ENCODE results near the gene OTOGL.

GRCh38 chr12:80170915-80171314, 71.6 kb downstream of the OTOGL start:
- no peak for TF ChIP-seq CTCF (tag by site-specific recombination; IDR thresholded peaks at IDR 0.05)
- TF ChIP-seq OVOL3 (tag by site-specific recombination; IDR thresholded peaks at IDR 0.05): no peak
- TF ChIP-seq ZNF639 (tag by site-specific recombination; IDR thresholded peaks at IDR 0.05): no peak
- TF ChIP-seq ZNF449 (tag by site-specific recombination; IDR thresholded peaks at IDR 0.05): no peak
- TF ChIP-seq REPIN1 (tag by site-specific recombination; IDR thresholded peaks at IDR 0.05; ENCODE audit: low read depth): no peak
- TF ChIP-seq OSR2 (tag by site-specific recombination; IDR thresholded peaks at IDR 0.05): no peak
- no peak for TF ChIP-seq ZNF701 (tag by site-specific recombination; IDR thresholded peaks at IDR 0.05)
- no peak for TF ChIP-seq ZNF555 (tag by site-specific recombination; conservative IDR thresholded peaks at IDR 0.05)
- no peak for TF ChIP-seq ZNF785 (tag by site-specific recombination; IDR thresholded peaks at IDR 0.05)
- TF ChIP-seq ZNF324 (tag by site-specific recombination; IDR thresholded peaks at IDR 0.05): no peak
- TF ChIP-seq ZBTB8A (tag by site-specific recombination; IDR thresholded peaks at IDR 0.05): no peak
- no peak for TF ChIP-seq PATZ1 (tag by site-specific recombination; IDR thresholded peaks at IDR 0.05)
- TF ChIP-seq YY1 (tag by site-specific recombination; IDR thresholded peaks at IDR 0.05): no peak
